Measurements from ENCODE around the gene STX8. TPM values are rescaled to one million over a fixed set of nuclear protein-coding genes. Genes with fewer than 3 reads are reported as not detected.
"Not testable (repeated sequence)": the region's sequence is repeated elsewhere in the genome, so short reads cannot be mapped to it uniquely, and the experiment has no call there.

STX8 gene
- polyA plus RNA-seq, 1 donor from 2014 or later, result 142 TPM

DNA sequence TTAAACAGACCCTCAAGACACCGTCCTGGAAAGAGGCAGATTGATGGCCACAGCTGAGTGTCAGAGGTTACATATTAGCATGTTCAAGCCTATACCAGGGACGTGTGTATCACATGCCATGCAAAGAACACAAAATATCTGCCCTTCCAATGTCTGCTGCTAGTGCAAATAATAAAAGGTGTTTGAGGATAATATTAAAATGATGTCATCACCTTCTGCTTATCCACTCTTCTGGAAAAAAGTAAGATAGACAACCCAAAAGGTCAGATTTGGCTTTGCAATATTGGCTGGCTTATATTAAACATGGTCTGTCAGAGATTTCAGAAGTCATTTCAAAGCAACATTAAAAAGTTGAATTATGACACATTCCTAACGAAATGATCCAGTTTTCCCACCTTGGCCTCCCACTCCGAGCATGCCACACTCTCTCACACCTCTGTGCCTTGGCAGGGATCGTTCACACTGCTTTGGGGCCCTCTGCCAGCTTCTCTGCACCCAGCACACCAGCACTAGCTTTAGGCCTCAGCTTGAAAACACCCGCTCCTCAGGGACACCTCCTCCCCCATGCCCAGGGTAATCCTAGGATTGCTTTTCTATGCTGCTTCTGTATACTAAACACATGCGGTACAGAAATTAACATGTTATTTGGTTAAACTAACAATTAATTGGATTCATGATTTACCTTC is 306.1 kb downstream of the STX8 start:
- no peak overlapping the region for H3K4me3 Mint-ChIP-seq
- no peaks in the 10 kb centered on the region for H3K27me3 Mint-ChIP-seq
- no peak overlapping the region for H3K27ac Mint-ChIP-seq

DNA sequence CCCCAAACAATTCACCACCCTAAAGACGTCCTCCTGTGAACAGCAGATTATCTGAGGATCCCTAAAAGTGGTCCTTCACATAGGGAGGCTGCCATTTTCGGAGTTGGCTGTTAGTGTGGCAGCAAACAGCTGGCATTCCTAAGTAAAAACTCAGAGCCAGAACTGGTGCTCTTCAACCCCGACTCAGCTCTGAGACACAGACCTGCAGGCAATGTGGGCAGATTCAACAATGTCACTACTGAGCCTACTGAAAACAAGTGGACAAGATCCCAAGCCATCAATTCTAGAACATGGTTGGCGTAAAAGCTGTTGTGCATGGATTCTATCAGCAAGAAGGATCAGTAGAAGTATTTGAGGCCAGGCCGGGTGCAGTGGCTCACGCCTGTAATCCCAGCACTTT is 307.1 kb downstream of the STX8 start:
- Mint-ChIP-seq H3K36me3 (peaks cover 19% of the 10 kb centered on the region), H3K4me1 (no peaks in the 10 kb centered on the region), H3K27ac (no peak overlapping the region), H3K9me3 (no peaks in the 10 kb centered on the region), H3K27me3 (no peaks in the 10 kb centered on the region), H3K4me3 (no peak overlapping the region)

More for the DNA sequence above, 306.1 kb downstream of the STX8 start:
- H3K36me3 Mint-ChIP-seq, result peaks cover 10% of the 10 kb centered on the region
- no peaks in the 10 kb centered on the region for H3K9me3 Mint-ChIP-seq
- H3K4me1 Mint-ChIP-seq, result no peaks in the 10 kb centered on the region

DNA sequence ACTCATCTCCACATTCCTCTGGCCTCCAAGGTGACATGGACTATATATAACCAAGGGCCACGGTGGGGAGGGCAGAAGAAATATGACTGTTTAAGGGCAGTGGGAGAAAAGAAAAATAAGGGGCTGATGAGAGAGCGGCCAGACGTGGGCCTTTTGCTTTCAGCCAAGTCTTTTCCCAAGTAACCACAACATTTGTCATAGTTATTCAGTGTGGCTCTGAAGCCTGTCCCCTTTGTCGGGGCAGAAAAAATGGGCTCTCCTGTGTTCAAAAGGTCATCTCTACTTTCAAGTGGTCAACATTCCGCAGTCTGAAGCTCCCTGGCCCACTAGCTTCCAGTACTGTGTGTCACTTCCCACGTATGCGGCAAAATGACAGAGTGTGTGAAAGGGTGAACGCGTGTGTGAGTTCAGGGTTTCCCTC is 308.9 kb downstream of the STX8 start:
- H3K4me1 Mint-ChIP-seq, result no peaks in the 10 kb centered on the region
- H3K27me3 Mint-ChIP-seq, result no peaks in the 10 kb centered on the region
- no peaks in the 10 kb centered on the region for H3K9me3 Mint-ChIP-seq
- peaks cover 19% of the 10 kb centered on the region for H3K36me3 Mint-ChIP-seq
- no peak overlapping the region for H3K27ac Mint-ChIP-seq
- H3K4me3 Mint-ChIP-seq, result no peak overlapping the region

DNA sequence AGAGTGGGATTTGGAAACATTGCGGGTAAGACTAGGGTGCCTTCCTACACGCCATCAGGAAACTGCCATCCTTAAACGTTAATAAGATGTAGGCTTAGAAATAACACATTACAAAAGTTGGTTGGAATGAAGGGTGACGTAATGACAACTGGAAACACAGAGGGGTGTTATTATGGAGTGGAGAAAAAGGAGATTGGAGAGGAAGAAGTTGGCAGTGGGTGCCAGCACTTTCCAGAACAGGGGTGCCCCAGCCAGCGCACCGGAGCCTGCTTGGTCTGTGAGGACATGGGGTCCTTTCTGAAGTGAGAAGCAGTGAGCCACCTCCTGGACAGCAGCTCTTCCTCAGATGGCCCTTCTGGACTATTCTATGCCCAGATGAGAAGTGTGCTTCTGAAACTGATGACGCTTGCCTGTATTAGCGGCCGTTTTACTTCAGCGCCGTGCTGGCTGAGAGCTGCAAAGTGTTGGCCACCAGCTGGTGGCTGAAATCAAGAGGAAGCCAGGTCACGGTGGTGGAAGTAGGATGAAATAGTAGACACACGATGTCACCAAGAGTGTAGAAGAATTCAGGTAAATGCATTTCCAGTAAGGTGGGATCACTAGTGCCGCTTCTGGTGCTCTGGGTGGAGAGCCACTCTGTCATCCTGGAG is 309.5 kb downstream of the STX8 start:
- H3K4me3 Mint-ChIP-seq, result no peak overlapping the region
- peak overlapping the region in 2 of 3 donors; percentile 20 to 62 for H3K27ac Mint-ChIP-seq
- H3K4me1 Mint-ChIP-seq, result no peaks in the 10 kb centered on the region
- no peaks in the 10 kb centered on the region for H3K27me3 Mint-ChIP-seq
- H3K9me3 Mint-ChIP-seq, result no peaks in the 10 kb centered on the region
- H3K36me3 Mint-ChIP-seq, result peaks cover 19% of the 10 kb centered on the region

DNA sequence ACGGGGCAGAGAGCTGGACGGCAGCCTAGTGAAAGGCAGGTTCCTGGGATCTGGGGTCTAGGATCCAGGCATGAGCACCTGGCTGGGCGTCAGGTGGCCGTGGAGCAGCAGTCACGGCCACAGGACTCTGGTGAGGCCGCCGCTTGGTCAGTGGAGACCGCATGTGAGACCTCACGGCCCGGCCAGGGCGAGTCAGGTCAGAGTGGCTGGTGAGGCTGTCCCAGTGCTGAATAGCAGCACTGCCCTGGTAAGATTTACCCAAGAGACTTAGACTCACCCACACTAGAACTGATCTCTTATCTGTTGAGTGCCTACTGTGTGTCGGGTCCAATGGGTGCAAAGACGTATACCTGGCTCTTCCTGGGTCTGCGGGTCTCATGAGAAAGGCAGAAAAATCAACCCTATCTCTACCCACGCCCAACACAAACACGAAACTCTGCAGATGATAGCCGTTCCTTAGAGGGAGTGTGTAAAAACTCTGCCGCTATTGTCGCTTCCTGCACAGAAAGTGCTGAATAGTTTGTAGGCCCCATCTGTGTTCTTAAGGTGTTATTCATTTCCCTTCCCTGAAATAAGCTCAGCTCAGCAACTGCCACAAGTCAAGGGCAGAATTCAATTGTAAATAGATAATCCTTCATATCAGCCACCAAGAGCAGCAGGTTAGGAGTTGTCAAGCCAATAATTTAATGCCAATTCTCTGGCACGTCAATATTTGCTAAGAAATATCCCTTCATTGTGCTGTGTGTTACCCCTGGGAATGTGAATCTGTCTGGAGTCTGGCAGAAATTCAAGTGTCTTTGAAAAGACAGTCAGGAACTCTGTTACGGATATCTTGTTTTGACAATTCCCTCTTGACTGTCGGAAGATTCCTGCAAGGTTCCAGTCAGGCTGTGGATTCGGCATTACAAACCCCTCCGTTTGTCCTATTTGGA is 314.3 kb downstream of the STX8 start:
- Mint-ChIP-seq H3K36me3 (peaks cover 15% of the 10 kb centered on the region), H3K4me1 (peaks cover 8 to 10% (median 10%) of the 10 kb centered on the region in 3 donors), H3K27ac (no peak overlapping the region), H3K27me3 (peaks cover 1% of the 10 kb centered on the region), H3K4me3 (no peak overlapping the region), H3K9me3 (no peaks in the 10 kb centered on the region)

DNA sequence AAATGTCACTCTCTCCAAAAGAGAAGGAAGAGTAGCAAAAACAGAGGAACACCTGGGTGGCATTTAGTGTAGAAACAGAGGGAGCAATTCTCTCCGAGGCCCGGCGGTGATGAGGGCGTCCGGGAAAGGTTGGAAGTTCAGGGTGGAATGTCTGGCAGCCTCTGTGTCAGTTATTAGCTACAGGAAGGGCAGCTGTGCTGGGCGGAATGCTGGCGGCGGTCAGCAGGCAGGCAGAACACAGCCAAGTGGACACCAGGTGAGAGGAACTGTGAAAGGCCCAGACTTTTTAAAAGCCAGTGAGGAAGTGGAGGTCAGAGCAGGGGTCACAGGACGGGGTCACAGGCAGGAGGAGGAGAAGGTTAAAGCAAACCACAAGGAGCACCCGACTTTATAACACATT is 316.2 kb downstream of the STX8 start:
- H3K4me3 Mint-ChIP-seq, result no peak overlapping the region
- peaks cover 14% of the 10 kb centered on the region for H3K36me3 Mint-ChIP-seq
- no peak overlapping the region for H3K27ac Mint-ChIP-seq
- no peaks in the 10 kb centered on the region for H3K9me3 Mint-ChIP-seq
- peaks cover 1% of the 10 kb centered on the region for H3K27me3 Mint-ChIP-seq
- H3K4me1 Mint-ChIP-seq, result peaks cover 8 to 12% (median 10%) of the 10 kb centered on the region in 3 donors

DNA sequence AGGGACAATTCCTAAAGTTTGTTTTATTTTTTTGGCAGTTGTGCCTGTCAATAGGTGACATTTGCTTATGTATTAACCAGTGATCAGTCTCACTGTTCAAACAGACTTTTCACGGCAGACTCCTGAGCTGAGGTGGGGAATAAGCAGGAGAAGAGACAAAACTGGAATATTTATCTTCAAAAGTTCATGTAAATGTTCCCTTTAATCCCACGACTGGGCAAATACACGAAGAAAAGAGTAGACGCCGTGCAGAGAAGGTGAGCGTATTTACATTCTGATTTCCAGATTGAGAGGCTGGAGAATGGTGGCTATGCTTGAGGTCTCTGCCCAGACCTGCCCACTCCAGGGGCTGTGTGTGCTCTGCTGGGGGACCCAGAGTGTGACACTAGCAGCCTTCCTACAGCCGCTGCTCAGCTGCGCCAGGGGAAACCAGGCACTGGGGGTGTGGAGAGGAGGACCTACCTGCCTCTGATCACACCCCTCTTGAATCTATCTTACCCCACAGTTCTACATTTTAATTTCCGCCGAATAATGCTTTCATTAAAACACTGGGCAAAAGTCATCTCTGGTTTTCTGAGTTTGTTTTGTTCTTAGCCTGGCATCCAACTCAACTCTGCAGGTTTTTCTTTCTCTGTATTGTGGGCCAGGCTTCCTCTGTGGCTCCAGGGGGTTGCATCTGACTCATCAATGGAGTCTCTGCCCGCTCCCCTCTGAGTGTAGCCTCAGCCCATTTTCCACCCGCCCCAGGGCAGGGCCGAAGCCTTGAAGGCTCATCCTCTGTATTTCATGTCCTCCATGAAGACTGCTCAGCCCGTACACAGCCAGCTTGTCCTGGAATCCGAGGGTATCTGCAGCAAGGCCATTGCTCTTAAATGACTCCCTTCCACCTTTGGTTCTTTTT is 317.3 kb downstream of the STX8 start:
- no peak overlapping the region for H3K4me3 Mint-ChIP-seq
- H3K36me3 Mint-ChIP-seq, result peaks cover 9% of the 10 kb centered on the region
- H3K9me3 Mint-ChIP-seq, result no peaks in the 10 kb centered on the region
- H3K4me1 Mint-ChIP-seq, result peaks cover 8 to 12% (median 10%) of the 10 kb centered on the region in 3 donors
- no peak overlapping the region for H3K27ac Mint-ChIP-seq
- peaks cover 1% of the 10 kb centered on the region for H3K27me3 Mint-ChIP-seq

DNA sequence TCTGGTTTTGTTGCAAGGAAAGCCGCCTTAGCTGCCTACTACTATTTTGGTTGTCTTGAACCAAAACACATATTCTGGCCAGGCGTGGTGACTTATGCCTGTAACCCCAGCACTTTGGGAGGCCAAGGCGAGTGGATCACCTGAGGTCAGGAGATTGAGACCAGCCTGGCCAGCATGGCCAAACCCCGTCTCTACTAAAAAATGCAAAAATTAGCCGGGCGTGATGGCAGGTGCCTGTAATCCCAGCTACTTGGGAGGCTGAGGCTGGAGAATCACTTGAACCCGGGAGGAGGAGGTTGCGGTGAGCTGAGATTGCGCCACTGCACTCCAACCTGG is 318.0 kb downstream of the STX8 start:
- not testable (repeated sequence) for H3K27ac Mint-ChIP-seq, H3K9me3 Mint-ChIP-seq, H3K4me3 Mint-ChIP-seq, H3K27me3 Mint-ChIP-seq
- Mint-ChIP-seq H3K4me1 (peaks cover 8 to 12% (median 10%) of the 10 kb centered on the region in 3 donors), H3K36me3 (peaks cover 11% of the 10 kb centered on the region)

DNA sequence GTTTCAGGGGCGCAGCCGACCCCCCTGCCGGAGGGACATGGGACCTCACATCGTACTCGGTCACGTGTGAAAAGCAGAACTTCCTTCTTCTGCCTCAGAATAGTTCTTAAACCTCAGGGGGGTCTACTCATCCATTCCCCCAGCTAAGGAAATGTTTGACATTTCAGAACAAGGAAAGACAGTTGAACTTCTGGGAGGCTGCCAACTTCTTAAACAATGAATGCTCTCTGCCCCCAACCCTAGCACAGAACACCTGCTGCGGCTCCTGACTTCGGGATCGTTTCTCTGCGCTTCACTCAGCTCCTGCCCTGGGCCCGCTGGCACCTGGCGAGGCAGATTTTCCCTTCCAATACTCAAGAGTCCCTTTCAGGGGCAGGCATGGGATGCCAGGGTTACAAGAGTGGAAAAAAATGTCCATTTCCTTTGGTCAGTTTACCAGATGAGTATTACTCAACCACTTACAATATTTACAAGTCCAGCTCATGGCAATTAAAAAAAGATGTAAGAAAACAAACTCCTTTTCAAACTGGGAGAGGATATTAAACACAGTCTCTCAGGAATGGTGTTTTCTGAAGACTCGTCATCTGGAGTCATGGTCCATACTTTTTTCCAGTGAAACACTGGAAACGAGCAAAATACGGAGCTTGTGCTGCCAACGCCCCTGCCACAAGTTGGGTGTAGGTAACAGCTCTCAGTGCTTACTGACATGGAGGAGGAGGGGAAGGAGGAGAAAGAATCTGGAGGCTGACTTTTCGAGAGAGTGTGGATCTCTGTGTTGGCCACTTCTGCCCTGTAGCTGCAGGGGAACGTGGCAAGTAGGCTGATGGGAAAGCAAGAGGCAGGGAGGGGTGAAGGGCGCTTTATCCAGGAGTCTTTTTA is 318.6 kb downstream of the STX8 start:
- H3K27me3 Mint-ChIP-seq, result peaks cover 1% of the 10 kb centered on the region
- peak overlapping the region in 1 of 3 donors; percentile 39 for H3K27ac Mint-ChIP-seq
- peaks cover 11% of the 10 kb centered on the region for H3K36me3 Mint-ChIP-seq
- peaks cover 8 to 12% (median 10%) of the 10 kb centered on the region in 3 donors for H3K4me1 Mint-ChIP-seq
- peak overlapping the region in 2 of 4 donors; percentile 6 to 34 for H3K4me3 Mint-ChIP-seq
- H3K9me3 Mint-ChIP-seq, result no peaks in the 10 kb centered on the region

DNA sequence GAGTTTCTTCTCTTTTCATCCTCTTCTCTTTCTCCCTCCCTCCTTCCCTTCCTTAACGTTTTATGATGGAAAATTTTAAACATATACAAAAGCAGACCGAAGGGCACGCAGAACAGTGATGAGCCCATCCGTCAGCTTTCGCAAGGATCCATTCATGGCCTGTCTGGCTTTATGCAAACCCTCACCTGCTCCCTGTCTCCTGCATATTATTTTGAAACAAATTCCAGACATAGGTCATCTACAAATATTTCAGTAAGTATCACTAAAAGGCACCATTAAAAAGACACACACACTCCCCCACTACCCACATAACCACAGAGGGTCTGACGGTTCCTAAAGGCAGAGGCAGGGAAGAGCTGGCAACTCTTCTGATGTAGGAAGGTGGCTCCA is 319.3 kb downstream of the STX8 start:
- Mint-ChIP-seq H3K27me3 (peaks cover 1% of the 10 kb centered on the region), H3K4me3 (peak overlapping the region in 1 of 4 donors; percentile 34), H3K4me1 (peaks cover 8 to 12% (median 10%) of the 10 kb centered on the region in 3 donors), H3K27ac (peak overlapping the region in 1 of 3 donors; percentile 39), H3K9me3 (no peaks in the 10 kb centered on the region), H3K36me3 (peaks cover 11% of the 10 kb centered on the region)

DNA sequence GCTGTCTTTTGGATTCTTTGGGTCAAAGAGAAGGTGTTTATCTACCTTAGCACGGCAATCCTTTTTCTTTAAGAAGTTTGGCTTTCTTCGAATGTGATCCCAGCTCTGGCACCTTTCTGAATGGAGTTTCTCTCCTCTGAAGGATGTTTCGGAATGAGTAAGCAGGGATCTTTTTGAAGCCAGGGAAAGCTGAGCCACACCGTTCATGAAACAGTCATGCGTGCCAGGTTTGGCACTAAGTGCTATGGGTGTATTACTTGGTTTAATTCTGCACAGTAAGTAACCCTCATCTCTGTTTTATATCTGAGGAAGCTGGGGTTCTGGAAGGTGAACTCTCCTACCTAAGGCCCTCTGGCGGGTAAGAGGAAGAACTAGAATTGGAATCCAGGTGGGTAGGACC is 319.8 kb downstream of the STX8 start:
- H3K4me3 Mint-ChIP-seq, result no peak overlapping the region
- H3K4me1 Mint-ChIP-seq, result peaks cover 8 to 12% (median 10%) of the 10 kb centered on the region in 3 donors
- no peaks in the 10 kb centered on the region for H3K9me3 Mint-ChIP-seq
- peaks cover 10% of the 10 kb centered on the region for H3K36me3 Mint-ChIP-seq
- H3K27ac Mint-ChIP-seq, result no peak overlapping the region
- peaks cover 1% of the 10 kb centered on the region for H3K27me3 Mint-ChIP-seq

DNA sequence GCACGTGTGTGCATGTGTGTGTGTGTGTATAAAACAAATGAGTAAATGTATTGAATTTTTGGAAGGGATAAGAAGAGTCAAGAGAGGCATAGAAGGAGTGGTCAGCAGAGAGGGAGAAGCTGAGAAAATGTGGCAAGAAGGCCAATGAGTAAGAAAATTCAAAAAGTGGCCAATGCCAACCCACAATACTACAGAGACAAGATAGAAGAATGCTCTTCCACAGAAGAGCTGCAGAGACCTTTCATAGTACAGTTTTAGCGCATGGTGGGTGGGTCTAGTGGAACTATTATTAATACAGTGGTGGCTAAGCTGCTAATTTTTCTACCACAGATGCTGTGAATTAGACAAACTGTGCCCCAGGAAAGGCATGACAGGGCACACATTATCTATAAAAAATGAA is 320.8 kb downstream of the STX8 start:
- Mint-ChIP-seq H3K36me3 (peaks cover 8% of the 10 kb centered on the region), H3K9me3 (no peaks in the 10 kb centered on the region), H3K4me3 (peak overlapping the region in 1 of 4 donors; percentile 2), H3K4me1 (peaks cover 8 to 12% (median 10%) of the 10 kb centered on the region in 3 donors), H3K27me3 (peaks cover 1% of the 10 kb centered on the region), H3K27ac (no peak overlapping the region)

DNA sequence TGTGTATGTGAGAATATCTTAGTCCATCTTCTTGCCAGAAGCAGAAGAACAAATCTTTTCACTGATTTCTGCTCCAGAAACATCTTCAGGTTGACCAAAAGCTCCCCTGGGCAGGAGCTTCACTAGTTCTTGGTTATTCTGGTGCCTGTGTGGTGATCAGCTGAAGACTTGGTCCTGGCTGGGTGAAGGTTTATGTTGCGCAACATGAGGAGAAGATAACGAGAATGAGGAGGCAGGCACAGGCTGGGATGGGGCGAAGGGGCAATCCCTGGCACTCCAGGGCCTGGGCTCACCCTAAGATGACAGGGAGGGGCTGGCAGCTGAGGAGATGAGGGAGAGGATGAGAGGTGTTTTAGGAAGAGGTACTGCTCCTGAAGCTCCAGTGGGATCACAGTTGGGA is 322.3 kb downstream of the STX8 start:
- H3K27me3 Mint-ChIP-seq, result peaks cover 1% of the 10 kb centered on the region
- H3K9me3 Mint-ChIP-seq, result no peaks in the 10 kb centered on the region
- peaks cover 8 to 12% (median 10%) of the 10 kb centered on the region in 3 donors for H3K4me1 Mint-ChIP-seq
- peaks cover 9% of the 10 kb centered on the region for H3K36me3 Mint-ChIP-seq
- no peak overlapping the region for H3K27ac Mint-ChIP-seq
- H3K4me3 Mint-ChIP-seq, result peak overlapping the region in 1 of 4 donors; percentile 43
